DOHH2 (cell line): ENCODE results near the gene TTC39A.

ENCODE experiments used
- EZH2phosphoT487 ChIP-seq: fragments of 200-600 bp; sonication (generic); IDR thresholded peaks from 2 replicates; pipeline ENCODE4 v1.6.1; 2017; ENCODE audit warnings: borderline replicate concordance, mild to moderate bottlenecking, antibody characterized with exemption, low read length, moderate library complexity, mixed read lengths
- TF ChIP-seq, protein P1 (sequence below): fragments of 200-600 bp; sonication (generic); IDR thresholded peaks from one replicate; pipeline ENCODE4 v1.5.1; 2014; ENCODE audit warnings: antibody characterized with exemption, mild to moderate bottlenecking, low read depth, low read length; ENCODE audit not compliant: poor library complexity, severe bottlenecking

DNA sequence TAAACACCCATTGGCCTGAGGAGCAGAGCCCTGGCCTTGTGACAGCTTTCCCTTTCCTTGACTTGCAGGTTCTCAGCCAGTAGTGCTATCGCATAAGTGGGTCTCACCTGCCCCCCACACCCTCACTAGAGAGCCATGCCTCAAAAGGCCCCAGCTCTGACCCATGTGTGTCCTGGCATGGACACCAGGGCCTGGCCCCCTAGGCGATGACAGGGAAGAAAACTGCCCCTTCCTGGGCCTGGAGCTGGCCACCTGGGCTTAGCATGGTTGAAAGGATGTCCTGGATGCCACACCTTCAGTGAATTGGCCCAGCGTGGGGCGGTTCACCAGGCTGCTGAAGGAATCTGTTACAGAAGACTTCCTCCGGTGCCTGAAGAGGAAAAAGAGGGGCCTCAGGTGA lies 18.5 kb downstream of the TTC39A start:
- TF ChIP-seq, protein P1, sequence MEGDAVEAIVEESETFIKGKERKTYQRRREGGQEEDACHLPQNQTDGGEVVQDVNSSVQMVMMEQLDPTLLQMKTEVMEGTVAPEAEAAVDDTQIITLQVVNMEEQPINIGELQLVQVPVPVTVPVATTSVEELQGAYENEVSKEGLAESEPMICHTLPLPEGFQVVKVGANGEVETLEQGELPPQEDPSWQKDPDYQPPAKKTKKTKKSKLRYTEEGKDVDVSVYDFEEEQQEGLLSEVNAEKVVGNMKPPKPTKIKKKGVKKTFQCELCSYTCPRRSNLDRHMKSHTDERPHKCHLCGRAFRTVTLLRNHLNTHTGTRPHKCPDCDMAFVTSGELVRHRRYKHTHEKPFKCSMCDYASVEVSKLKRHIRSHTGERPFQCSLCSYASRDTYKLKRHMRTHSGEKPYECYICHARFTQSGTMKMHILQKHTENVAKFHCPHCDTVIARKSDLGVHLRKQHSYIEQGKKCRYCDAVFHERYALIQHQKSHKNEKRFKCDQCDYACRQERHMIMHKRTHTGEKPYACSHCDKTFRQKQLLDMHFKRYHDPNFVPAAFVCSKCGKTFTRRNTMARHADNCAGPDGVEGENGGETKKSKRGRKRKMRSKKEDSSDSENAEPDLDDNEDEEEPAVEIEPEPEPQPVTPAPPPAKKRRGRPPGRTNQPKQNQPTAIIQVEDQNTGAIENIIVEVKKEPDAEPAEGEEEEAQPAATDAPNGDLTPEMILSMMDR, result no peak
- TF ChIP-seq EZH2phosphoT487, result no peak
